GM18526 (cell line): Measurements from ENCODE around the gene CHGA.

Experiments
- POLR2A ChIP-seq: IDR thresholded peaks from 3 replicates; pipeline ENCODE4 v1.6.1; 2011; ENCODE audit not compliant: insufficient read length; ENCODE audit errors: extremely low read depth

CHGA gene

GRCh38 chr14:92955381-92955780 lies 32.4 kb downstream of the CHGA start:
- no peak for TF ChIP-seq POLR2A

GRCh38 chr14:92956961-92957360 lies 34.0 kb downstream of the CHGA start:
- TF ChIP-seq POLR2A = no peak

- TF ChIP-seq POLR2A = no peak
Observed at GRCh38 chr14:92958373-92959188, 35.6 kb downstream of the CHGA start.

GRCh38 chr14:92959189-92959531 lies 36.2 kb downstream of the CHGA start:
- TF ChIP-seq POLR2A = no peak

GRCh38 chr14:92959761-92960680 lies 37.1 kb downstream of the CHGA start:
- no peak for TF ChIP-seq POLR2A

- no peak for TF ChIP-seq POLR2A
Observed at GRCh38 chr14:92960706-92961566, 38.0 kb downstream of the CHGA start.

GRCh38 chr14:92961567-92961855 lies 38.6 kb downstream of the CHGA start:
- TF ChIP-seq POLR2A = no peak

- TF ChIP-seq POLR2A = no peak
Observed at GRCh38 chr14:92962031-92962830, 39.3 kb downstream of the CHGA start.

GRCh38 chr14:92962831-92963095 lies 39.8 kb downstream of the CHGA start:
- TF ChIP-seq POLR2A = no peak

GRCh38 chr14:92963301-92964123 lies 40.6 kb downstream of the CHGA start:
- no peak for TF ChIP-seq POLR2A

- TF ChIP-seq POLR2A = no peak
Observed at GRCh38 chr14:92964124-92965109, 41.5 kb downstream of the CHGA start.

GRCh38 chr14:92965281-92965680 lies 42.3 kb downstream of the CHGA start:
- TF ChIP-seq POLR2A = no peak

GRCh38 chr14:92967346-92967926 lies 44.5 kb downstream of the CHGA start:
- TF ChIP-seq POLR2A = no peak
